HG02943 (cell line): ENCODE measurements around the gene PAIP2.
"Not testable (repeated sequence)": the region's sequence is repeated elsewhere in the genome, so short reads cannot be mapped to it uniquely, and the experiment has no call there.

Source experiments
- ATAC-seq: cut with Tn5 transposase; IDR thresholded peaks from one replicate; pipeline ENCODE4 v1.9.1; 2021; ENCODE audit warnings: mild to moderate bottlenecking, low read depth, moderate library complexity; ENCODE audit not compliant: unreplicated experiment

PAIP2 gene

DNA sequence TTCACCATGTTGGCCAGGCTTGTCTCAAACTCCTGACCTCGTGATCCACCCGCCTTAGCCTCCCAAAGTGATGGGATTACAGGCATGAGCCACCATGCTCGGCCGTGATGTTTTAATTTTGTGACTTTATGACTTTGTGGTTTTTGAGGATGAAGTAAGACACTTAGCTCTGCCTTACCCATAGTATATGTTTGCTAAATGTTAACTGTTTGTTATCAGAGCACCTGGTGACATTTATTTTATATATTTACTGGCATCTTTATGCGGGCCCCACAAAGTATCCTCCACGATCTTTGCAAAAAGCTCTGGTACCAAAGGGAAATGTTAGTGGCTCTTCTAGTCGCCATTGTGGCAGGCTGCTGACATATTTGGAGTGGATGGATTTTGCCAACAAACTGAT is 34.7 kb downstream of the PAIP2 start:
- no peak for ATAC-seq

DNA sequence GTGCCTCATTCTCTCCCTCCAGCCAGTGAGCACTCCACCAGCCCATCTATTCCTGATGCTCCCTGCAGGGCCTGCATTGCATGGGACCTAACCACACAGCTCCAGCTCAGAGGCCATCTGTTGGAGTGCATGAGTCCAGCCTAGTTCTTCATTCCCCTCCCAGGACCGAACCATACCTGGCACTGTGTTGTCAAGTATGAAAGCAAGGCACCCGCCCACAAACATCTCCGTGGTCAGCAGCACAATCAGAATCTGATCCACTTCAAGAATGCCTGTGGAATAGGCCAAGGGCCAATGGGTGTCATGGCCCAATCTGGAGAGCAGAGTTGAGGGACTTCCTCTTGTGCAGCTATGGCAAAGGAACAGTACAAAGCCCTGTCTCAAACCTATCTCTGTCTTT is 35.6 kb downstream of the PAIP2 start:
- ATAC-seq, result no peak

DNA sequence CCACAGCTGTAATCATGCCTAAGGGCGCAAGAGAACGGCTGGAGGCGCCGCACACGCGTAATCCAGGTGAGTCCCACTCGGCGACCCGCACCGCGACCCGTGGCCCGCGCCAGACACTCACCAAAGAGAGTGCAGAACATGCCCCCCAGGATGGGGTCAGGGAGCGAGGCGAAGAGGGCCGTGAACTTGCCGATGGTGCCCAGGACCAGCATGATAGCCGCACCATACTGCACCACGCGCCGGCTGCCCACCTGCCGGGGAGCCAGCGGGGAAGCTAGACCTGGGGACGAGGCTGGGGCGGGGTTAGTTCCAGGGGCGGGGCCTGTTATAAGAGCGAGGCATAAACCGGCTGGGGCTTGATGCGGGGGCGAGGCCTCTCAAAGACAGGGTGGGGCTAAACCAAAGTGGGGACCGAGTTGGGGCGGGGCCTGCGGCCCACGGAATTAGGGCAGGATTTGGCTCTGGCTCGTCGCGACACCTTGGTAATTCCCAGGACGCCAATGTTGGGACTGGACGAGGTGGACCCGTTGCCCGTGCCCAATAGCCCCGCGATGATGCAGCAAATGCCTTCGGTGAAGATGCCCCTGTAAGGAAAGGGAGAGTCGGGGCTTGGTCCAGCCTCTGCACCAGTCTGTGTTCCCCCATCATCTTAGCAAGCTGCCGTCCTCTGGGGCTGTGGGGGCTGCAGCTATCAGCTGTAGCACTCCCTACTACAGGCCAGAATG is 36.6 kb downstream of the PAIP2 start:
- no peak for ATAC-seq

DNA sequence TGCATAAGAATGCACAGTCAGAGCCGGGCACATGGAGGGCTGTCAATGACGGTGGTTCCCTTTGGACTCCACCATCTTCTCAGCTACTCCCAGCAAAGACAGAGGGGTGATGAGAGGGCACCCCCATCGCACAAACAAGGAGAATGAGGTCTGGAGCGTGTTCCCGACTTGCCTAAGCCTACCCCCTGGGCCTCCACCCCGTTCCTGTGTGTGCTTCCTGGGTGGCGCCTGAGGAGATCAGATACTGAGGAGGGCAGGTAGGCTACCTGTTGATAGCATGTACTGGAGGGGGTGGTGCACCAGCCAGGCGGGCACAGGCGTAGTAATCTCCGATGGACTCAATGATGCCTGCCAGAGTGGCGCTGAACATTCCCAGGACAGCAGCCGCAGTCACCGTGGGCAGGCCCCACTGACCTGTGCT is 37.3 kb downstream of the PAIP2 start:
- ATAC-seq, result no peak

DNA sequence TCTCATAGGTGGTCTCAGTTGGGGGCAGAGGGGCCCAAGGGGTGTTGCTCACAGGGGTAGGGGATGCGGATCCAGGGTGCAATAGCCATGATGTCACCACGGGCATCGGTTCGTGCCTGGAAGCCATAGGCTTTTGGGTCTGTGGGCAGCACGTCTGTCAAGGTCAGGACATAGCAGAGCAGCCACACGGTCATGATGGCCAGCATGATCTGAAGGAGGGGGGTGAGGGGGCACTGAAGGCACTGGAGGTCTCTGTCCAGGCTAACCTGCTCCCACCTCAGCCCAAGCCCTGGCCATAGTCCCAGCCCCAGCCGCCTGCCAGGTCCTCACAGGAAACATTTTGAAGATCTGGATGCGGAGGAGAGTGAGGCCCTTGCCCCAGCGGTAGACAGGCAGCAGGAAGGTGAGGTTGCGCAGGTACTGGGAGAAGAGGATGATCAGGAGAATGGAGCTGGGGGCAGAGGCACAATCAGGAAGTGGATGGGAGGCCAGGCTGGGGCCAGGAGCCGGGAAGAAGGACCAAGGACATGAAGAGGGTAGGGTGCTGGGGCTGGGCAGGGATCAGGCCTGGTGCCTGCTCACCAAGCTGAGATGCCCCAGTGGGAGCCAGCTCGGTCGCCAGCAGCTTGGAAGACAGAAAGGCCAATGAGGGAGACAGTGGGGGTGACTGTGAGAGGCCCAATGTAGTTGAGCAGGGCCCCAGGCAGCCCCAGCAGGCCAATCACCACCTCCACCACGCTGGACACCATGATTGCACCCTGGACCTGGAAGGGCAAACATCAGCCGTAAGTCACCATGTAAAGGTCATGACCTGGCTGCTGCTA is 38.2 kb downstream of the PAIP2 start:
- ATAC-seq, result no peak

DNA sequence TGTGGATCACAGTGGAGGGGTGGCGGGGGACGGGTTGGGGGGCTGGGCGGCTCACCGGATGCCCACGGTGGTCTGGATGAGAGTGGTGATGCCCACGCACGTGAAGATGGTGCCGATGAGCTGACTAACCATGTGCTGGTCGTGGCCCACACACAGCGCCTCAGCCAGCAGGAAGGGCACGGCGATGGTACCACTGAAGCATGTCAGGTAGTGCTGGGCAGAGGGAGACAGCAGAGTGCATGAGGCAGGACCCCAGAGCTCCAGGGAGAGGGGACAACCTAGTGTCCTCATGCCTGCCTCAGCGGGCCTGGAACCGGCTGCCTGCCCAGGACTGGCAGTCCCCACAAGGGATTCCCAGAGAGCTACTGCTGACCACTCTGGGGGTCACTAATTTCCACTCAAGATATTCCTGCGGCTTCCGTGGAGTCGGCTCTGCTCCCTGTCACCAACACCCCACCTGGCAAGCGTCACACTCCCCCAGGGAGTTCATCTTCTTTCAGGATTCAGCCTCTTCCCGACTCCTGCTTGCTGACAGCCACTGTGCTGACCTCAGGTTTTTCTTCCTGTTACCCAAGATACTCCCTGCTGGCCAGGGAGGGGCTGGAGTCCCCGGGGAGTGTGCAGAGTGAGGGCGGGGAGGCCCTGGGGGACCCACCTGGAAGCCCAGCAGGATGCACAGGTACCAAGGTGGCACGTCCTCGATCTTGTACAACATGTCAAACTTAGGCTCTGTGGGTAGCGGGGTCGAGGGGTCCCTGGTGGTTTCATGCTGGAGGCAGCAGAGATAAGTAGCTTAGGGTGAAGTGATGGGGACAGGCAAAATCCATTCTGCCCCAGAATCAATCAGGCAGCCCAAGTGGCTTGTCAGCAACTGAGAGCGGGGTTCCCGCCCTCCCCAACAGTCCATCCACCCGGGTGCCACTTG is 40.4 kb downstream of the PAIP2 start:
- ATAC-seq, result no peak

DNA sequence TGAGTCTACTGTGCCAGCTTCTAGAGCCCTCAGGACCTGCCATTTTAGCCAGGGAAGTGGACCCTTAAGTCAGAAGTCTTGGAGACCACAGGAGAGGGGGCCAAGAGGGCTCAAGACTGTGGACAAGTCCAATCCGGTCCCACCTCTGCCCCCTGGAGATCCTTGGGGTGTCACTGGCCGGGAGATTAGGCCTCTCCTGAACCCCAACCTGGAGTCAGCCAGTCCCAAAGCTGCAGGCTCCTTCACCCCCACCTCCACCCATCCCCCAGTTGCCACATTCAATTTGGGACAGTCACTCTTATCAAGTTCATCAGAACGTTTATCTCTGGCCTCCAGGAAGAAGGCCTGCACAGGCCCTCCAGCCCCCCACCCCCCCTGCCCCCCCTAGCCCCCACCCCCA is 41.2 kb downstream of the PAIP2 start:
- ATAC-seq, result no peak

DNA sequence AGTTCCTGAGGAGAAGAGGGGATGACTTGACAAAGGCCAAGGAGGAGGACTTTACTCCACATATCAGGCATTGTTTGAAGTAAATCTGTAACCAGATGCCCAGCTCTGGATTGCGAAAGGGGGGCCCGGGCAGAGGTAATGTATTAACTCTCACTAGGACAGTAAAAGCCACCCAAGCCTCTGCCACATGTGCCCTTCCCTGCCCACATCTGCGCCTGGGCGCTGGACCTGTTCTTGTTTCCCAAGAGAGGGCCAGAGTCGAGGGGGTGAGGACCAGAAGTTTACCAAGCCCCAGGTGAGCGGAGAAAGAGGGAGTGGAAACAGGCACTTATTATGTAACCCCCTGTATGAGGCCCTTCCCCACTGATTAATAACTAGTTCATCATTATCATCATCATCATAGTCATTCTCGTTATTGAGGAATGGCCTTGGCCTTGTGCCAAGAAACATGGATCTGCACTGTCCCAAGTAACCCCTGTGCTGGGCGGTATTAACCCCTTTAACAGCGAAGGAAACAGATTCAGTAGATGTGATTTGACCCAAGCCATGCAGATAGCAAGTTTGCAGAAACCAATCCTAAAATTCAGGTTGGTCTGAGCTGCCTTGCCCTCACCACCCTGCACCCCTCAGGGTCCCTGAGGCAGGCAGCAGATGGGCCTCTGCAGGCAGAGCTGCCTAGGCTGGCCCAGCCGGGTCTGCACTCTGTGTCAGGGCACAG is 41.8 kb downstream of the PAIP2 start, which contains the start of gene SLC23A1:
SLC23A1 (minus strand) TSS at position 23 of the 718 bp plus-strand sequence. CDS start 44 bp downstream, outside the sequence.
- ATAC-seq, result no peak

DNA sequence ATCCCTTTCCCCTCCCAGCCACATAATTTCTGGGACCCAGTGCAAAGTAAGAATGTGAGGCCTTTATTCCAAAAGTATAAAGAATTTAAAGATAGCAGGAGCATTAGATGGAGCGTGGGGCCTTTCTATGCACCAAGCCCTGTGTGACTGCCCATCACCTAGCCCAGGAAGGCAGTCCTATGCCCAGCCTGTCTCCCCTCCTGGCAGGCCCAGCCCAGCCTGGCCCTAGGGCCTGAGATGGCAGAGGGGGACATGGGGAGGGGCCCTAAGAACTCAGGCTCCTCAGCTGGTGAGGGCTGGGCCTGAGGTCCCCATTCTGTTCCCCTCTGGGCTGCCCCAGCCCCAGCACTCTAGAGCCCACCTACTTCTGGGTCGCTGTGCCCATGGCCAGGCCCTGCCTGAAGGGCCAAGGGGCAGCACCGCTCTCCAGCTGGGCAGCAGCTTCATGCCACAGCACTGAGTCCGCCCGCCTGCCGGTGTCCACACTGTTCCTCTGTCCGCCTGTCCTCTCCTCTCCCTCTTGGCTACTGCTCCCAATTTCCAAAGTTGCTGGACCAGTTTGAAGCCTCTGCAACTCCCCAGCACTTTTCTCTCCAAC is 42.4 kb downstream of the PAIP2 start:
- no peak for ATAC-seq

DNA sequence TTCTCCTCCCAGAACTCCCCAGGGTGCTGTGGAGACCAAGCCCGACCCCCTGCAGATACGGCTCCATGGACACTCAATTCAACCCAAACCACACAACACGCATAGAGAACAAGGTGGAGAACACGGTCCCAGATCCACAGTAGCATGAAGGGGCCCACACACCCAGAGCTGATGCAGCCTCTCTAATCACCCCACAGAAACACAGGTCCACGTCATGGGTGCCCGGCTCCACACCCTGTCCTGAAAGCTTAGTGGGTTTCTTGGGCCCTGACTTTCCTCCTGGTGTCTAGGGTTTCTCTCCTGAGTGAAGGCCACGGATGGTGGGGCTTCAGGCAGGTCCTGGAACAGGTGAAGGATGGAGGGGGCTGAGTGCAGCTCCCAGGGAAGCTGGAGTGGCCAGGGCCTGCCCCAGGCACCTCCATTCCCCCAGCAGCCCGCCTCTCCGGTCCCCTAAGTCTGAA is 43.0 kb downstream of the PAIP2 start:
- no peak for ATAC-seq

DNA sequence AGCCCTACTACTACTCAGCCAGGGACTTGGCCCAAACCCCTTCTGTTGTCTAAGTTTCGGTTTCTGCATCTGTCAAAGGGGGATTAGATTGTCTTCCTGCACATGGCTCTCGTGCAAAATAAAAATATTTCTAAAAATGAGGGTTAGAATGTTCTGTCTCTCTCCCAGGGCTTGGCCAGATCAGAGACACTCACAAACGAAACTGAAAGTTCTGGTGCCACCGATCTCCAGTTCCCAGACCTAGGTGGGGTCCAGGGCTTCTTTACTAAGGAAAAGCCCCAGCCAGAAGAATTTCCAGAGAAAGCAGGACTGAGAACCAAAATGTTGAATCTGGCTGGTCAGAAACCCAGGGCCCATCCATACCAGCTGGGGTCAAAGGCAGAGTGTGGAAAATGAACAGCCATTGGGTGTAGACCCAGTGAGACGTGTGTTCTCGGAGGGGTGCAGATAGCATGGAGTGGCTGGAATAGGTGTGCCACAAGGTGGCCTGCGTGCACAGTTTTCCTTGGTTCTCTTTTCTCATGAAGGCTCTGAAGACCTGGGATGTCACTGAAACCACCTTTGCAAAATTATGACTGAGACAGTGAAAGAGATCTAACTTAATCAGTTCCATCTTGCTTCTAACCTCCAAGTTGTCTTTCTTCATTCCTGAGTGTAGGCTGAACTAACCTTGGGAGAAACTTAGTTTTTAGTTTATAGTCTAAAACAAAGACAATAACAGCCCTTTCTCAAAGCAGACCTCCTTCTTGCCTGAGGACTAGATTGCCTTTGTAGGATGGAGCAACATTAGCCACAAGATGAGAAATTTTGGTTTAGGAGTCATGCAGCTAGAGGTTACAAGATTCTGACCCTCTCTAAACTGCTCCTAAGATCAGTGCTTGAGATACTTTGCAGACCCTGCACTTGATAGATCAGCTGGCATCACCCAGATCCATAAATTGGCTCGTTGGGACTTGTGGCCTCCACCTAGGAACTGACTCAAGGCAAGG is 43.7 kb downstream of the PAIP2 start:
- no peak for ATAC-seq

DNA sequence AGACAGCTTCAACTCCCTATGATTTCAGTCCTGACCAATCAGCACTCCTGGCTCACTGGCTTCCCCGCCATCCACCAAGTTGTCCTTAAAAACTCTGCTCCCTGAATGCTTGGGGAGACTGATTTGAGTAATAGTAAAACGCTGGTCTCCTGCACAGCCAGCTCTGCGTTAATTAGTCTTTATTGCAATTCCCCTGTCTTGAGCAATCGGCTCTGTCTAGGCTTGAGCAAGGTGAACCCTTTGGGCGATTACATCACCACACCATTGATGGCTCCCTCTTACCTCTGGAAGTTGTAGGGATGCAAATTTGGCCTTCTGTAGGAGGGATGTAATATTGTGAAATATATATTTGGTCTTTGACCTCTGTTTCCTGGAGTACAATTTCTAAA is 44.4 kb downstream of the PAIP2 start:
- ATAC-seq, result no peak

DNA sequence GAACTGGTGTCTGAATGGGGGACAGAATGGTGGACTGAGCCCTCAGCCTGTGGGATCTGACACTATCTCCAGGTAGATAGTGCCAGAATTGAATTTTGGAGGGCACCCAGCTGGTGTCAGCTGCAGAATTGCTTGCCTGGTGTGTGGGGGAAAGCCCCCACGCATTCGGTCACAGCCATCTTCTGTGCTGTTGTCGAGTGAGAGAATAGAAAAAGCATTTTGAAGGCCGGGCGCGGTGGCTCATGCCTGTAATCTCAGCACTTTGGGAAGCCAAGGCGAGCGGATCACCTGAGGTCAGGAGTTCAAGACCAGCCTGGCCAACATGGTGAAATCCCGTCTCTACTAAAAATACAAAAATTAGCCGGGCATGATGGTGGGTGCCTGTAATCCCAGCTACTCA is 45.3 kb downstream of the PAIP2 start:
- not testable (repeated sequence) for ATAC-seq

DNA sequence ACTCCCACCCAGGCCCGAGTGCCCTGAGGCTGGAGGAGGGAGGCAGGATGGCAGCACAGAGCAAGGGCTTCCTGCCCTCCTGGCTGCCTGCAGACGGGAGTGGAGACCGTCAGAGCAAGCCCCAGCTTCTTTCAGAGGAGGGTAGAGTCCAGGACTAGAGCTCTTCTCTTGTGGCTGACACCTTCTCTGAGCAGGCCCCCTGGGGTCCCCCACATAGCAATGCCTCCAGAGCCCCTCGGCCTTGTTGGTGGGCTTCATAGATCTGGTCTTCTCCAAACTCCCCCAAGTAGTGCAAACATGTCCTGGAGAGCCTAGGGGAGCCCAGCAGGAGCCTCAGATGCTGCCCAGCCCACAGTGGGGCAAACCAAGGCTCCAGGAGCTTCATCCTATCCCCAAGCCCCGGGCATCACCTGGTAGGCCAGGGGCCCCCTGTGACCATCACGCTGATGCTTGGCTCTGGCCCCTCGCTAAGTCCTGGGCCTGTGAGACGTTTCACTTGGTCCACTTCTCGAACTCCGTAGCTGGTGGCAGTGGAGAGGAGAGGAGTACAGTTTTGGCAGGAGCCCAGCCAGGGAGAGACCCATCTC is 46.0 kb downstream of the PAIP2 start:
- ATAC-seq, result no peak

DNA sequence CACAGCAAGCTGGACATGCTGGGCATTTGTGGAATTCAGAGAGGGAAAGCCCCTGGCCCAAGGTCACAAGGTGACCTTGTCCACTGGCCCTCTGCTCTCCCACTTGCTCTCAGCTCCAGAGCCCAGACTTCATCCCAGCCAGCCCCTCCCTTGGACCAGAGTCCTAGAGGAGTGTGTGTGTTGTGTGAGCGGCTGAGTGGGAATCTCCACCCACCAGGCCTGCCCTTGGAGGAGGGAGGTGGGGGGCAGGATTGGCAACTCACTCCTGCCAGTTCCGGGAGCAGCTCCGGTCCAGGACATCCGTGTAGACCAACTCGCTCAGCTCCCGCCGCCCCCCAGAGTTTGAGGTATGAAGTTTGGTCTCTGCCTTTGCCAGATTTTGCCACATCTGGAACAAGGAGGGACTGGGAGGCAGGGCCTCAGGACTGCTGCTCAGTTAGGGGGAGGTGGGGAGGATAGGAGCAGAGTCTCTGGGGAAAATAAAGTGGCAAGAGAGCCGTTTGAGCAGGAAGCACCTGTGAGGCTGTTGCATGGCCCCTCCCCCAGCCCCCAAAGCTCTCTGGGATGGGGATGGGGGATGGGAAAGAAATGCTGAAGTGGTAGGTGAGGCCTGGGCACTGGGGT is 46.7 kb downstream of the PAIP2 start:
- ATAC-seq, result no peak

DNA sequence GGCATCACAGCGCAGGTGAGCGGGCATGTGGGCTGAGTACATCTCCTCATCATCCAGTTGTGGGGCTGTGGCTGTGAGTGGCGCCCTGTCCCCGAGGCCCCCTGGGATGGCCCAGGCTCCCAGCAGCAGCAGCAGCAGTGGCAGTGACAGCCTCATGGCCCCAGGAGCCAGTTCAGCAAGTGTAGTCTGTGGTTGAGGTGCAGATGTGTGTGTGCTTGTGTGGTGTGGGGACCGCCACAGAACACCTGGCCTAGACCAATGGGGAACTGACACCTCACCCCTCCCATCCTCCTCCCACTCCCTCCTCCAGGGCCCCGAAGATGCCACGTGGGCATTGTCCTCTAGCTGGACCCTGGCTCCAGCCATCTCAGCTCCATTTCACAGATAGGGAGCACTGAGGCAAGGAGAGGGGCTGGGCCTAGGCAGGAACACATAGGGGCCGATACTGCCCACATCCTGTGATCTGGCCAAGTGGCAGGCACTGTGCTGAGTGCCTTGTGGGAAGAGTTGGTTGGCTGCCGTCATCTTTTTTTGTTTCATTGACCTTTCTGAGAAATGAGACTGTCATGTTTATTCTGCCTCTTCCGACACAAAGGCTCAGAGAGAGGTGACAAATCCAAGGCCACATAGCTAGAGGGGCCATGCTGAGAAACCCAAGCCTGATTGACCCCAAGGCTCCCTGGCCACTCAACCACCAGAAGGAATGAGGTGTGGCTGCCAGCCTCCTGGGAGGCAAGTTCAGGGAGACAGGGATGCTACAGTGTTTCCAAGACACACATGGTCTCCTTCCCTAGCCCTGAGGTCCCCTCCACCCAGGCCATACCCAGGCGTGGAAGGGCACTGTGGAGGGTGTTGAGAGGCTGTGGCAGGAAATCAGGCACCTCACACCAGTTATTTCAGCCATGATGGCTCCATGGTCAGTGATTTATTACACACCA is 48.3 kb downstream of the PAIP2 start, which contains the start of gene MZB1:
MZB1 (minus strand) TSS at position 213 of the 938 bp plus-strand sequence; CDS start at position 156, 57 bp downstream.
- peak; percentile 36 for ATAC-seq
